ELR (cell line): ENCODE results near the gene ARL15.
A peak's percentile ranks its signal among the peaks of the same experiment; 100 is the strongest.

ENCODE experiments used
- DNase-seq: peaks from one replicate; pipeline ENCODE4 v3.0.0-alpha.2; 2015; ENCODE audit warnings: low read depth

ARL15 gene

DNA sequence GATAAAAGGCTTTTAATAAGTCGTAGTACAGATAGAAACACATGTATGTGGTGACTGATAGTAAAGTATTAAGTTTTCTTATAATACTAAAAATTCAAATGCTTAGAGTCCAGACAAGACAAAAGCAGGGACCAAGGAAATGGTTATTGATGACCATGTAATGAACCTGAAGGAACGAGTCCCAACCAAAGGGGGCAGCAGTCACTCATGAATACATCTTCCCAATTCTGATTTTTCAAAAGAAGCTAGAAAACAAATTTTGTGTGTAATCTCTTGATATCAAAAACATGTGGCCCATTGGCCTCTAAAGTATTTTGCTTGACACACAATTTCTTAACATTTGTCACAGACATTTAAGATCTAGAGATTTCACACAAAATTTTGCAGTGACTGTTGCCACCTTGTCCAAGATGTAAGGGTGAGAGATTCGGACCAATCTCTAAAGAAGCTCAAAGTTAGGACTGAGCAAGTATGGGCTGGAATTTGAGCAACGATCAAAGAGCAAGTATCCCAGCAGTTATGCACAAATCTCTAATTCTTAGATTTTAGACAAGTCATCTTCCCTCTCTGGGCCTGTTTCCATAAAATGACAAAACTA lies 66.8 kb downstream of the ARL15 start:
- peak; percentile 62 for DNase-seq

DNA sequence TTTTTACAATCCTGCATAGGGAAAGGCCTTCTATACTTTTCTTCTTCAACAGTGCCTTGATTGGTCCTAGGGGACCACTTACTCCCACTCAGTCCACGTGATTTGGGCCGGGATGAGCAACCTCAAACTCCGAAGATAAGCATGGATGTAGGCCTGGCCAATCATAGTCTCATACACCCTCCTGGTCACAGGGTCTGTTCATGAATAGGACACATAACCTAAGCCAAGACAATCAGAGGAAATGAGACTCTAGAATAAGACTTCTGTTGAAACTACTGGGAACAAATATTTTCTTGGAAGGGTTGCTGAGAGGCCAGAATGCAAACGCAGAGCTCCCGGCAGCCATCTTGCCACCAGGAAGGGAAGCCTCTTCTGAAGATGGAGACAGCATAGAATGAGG lies 68.1 kb downstream of the ARL15 start:
- DNase-seq = no peak

DNA sequence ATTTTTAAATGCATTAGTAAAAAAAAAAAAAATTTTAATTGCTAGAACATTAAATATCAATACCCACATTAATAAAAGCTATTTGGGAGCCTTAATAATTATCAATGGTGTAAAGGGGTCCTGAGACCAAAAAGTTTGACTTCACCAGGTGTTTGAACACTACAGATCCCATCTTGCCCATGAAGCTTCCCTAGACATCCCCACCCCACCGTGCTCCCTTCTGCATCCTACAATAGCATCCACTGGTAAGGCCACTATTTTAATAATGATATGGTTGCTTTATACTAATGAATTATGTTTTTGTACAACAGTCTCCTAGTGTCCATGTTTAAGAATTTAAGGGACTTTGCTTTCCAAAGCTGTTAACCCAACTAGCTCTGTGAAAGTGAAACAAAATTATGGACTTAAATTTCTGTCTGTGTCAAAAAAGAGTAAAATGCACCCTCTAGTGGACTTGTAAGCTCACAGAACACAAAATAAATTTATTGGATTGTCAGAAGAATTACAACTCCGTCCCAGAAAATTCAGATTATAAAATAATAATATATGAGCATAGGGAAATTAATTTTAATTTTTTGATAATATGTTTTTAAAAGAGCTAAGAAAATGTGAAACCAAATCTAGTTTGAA lies 76.0 kb downstream of the ARL15 start:
- peak; percentile 72 for DNase-seq

DNA sequence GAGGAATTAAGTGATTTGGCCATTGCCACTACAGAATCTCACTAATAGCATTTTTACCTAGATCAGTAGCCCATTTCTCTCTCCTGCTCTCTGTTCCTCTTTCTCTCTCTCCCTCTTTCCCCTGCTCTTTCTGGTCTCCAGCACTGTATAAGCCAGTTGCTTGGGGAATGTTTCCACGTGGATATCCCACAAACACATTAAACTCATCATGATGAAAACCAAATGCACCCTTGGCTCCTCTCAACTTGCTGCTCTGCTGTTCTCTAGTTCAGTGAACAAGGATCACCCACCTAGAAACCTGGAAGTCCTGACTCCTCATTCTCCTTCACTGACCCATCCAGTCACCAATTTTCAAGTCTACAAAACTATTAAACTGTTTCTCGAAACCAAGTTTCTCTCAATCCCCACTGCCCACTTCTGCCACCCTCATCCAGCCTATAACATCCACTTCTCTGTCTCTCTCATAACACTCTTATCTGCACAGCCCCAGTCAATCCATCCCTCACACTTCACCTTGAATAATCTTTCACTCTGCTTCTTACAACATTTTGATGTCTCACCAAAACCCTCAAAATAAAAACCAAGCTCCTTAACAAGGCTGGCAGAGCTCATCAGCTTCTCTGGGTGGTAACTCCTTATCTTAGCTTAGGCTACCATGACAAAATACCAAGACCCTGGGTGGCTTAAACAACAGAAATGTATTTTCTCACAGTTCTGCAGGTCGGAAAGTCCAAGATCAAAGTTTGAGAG lies 79.3 kb downstream of the ARL15 start:
- DNase-seq = no peak

DNA sequence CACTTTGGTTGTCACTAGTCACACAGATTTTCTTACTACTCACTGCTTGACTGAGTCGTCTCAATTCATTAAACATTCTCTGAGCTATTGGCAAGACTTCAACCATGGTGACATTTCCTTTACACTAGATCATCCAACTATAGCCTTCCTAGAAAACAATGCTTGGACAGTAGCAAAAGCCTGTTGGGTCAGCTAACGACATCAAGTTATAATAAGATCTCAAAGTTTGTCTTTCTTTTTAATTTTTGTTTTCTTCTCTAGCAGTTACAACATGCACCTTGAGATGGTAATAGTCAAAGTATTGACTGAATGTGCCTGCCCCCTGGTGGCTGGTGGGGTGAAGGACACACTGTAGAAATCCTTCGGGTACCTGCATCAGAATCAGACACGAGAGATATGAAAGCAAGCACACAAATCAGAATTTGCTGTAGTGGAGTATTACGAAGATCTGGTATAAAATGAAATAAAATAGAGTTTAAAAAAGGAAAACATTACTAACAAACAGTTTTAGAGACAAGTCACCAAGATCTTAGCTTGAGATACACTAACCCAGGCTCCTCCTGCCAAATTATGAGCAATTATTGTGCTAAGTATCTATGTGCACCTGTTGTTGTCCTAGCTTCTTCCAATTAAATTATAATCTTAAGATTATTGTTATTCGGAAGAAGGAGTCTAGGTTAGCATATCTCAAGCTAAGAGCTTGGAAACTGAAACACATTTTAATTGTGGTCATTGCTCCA lies 81.2 kb downstream of the ARL15 start:
- peak; percentile 60 for DNase-seq

DNA sequence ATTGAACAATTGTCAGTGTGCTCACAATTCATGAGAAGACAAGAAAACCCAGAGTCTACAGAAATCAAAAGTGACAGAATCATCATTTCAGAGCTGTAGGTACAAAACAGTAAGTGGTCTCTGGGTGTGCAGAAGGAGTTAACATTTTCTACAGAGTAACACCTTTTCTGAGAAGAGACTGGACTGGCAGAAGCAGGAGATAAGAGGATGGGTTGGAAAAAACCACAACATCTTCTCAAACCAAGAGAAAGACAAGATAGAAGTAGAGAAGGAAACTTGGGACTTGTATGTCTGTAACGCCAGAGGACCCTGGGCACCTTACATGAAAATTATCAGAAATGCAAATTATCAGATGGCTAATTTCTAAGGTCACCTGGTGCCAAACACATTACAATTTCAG lies 82.6 kb downstream of the ARL15 start:
- DNase-seq = no peak

DNA sequence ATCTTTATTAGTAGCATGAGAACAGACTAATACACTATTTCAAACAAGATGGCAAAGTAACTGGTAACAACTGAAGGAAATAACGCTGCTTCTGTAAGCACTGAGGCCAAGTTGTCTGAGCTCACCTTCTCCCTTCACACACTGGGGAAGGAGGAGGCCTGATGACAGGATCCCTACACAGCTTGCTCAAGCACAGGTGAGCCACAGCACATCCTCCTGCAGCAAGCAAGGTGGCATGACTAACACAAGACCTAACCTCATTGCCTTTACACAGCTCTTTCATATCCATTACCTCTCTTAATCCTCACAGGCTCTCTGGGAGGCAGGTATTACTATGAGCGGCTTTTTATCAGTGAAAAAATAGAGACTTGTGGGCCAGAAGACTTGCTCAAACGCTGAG lies 83.3 kb downstream of the ARL15 start:
- DNase-seq = no peak

DNA sequence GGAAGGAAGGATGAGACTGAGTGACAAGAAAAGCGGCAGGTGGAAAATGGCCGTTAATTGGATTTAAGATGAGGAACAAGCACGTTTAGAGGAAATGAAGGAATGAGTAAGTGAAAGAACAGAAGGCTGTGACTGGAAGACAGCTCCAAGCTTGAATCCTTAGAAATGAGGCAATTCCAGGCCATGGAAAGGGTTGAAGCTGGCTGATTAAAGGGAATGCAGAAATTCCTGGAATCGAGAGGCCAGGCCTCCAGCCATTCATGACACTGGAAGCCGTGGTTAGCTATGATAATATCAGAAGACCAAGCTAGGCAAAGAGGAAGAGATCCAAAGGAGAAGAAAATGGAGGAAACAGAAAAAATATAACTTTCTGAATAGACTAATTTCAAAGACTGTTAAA lies 84.2 kb downstream of the ARL15 start:
- no peak for DNase-seq

DNA sequence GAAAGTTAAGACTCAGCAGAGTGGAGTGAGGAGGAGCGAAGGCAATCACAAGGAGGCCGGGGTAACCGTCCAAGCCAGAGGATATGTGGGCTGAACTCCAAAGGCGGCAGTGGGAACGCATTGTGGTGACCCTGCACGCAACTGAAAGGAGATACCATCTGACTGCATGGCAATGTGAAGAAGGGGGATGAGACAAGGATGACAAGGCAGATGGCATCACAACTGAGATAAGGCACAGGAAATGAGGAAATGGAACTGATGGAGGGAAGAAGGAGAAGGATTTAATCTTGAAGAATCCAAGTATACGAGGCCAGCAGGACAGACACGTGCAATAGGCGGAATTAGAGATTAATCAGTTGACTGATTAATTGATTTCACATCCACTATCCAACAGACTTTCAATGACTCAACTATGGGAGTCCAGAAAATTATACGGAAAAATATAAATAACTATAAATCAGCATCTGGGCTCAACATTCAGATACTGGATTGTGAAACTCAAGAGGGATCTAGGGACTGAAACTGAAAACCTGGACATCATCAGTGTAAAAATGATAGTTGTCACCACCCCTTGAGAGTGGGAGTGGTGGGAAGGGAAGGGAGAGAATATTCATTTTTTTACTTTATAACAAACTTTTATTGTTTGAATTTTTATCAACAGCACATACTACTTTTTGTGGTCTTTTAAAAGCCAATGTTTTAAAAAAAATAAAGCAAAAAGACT lies 86.1 kb downstream of the ARL15 start:
- DNase-seq = no peak

DNA sequence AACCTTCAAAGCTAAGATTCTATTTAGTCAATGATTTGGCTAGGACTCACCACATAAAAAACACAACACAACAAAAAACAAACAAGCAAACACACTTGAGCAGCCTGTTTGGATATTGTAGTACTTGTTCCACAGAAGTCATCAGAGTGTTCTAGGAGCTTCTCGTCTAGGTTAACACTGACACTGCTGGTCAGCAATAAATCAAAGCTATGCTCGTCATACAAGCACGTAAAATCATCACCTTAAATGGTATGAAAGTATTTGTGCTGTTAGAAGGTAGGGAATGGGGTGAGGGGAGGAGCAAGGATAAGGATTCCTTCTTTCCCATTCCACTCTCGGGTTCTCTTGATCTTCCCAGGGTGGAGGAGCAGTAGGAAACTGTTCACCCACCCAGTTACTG lies 88.0 kb downstream of the ARL15 start:
- DNase-seq = no peak

DNA sequence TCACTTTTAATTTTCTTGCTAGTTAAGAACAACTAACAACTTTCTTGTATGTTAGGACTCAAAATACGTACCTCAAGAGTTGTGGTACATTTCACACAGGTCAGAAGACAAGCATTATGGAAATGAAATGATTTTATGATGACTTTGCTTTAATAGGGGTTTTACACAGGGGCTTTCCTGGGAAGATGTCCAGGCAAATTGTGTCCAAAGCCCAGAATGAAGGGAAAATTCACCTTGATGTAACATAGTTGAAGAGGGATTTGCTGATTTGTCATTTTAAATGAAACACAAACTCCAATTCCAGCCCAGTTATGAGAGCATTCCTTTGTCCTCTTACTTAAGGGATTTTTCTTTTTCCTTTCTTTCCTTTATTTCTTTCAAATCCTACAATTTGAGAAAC lies 89.2 kb downstream of the ARL15 start:
- no peak for DNase-seq

DNA sequence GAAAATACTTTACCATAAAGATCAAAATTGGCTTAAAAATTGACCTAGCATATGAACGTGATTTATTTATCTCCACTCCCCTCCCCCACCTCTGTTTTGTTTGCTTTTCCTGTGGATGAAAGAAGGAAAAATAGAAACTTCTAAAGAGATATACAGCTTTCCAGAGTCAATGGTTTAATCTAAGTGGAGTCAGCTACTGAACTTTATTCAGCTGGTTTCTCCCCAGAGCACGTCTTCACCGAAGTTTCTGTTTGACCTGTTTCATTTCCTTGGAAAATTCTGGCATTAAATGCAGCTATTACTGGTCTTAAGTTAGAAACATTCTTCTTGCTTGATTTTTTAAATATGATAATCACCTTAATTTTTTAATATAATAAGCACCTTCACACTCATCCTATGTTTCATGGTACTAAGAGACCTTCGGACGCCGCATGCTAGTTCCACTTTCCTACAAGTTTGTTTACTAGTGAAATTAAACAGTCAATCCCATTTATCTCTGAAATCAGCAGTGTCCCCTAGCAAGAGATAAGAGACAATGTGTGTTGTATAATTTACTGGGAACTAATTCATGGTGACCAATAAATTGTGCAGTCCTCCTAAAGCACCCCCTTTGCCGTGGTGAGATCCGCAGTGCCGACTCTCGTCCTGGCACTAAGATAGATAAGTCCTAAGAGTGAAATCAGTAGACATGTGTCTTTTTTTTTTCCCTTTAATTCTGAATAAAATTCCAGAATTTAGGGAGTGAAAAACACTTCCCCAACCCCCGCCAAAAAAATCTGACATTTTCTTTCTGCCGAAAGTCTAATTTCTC lies 89.9 kb downstream of the ARL15 start:
- DNase-seq = no peak

DNA sequence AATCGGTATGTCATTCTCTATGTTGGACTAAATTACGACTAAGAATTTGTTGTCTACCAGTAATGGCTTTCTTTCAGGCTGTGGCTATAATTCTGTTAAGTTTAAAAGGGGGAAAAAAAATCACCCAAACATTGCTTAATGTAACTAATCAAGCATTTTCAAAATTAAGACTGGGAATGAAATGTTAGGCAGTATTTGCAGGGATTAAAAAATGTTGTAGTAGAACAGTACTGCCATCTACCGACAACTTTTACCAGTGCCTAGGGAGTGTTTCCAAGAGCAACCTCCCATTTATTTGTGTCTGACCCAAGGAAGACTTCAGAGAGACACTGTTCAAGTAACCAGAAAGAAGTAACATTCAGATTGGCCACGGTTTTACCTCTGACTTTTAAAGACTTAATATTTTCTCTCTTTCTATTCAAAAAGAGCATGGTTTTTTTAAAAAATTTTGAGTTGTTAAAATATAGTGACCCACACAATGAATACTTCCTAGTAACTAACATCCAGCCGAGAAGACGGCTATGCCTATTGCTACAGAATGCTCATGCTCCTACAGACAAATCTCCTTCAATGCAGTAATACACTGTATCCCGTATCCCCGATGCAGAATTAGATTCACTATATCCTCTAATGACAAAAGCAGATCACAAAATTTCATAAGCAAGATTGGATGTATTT lies 92.4 kb downstream of the ARL15 start:
- DNase-seq = peak; percentile 73

DNA sequence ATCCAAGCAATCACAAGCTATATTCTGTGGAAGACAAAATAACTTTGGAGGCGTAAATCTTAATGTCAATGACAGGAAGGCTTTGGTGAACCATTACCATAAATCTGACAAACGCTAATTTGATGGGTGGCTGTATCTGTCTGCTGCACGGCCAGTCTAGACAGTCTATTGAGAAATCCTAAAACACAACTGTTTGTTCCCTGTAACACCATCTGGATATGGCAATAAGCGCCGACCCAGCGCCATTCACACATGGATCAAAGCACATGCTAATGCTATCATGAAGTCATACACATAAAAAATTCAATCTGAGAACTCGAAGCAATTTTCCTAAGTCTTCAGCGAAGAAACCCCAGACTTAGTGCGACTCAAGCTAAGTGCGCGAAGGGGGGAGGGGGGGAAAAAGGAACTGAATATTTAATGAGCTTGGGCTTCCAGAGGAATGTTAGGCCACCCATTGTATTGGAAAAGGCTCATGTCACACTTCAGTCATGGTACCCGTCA lies 95.1 kb downstream of the ARL15 start:
- no peak for DNase-seq

DNA sequence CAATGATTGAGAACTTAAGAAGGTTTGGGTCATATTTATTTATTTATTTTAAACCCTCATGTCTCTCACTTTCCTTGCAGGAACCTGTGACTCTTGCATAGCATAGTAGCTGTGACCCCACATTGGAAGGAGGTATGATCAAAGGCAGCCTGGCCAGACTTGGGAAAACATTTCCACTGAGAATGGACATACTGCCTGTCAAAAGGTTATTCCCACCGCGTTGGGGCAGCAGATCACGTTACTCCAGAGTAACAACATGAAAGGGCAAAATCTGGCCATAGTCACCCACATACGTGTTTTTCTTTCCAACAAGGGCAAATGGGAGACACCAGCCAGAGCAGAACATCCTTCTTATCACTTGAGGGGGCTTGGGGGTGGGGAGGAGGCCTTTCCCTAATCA lies 95.7 kb downstream of the ARL15 start:
- no peak for DNase-seq

DNA sequence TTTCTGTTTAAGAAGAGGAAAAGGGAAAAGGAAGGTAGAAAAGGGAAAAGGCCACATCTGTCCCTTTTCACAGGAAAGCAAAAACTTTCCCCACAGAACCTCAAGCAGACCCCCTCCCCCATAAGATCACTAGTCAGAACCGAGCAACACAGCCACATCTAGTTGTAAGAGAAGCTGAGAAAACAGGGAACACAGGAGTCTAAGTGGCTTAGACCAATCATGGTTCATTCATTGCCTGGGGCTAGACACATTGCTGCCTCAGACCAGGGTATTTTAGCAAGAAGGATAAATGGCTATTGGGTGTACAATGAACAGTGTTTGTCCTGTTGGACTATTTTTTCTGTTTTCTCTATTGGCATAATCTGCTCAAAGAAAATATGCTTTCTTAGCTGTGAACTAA lies 98.0 kb downstream of the ARL15 start:
- peak; percentile 4 for DNase-seq

DNA sequence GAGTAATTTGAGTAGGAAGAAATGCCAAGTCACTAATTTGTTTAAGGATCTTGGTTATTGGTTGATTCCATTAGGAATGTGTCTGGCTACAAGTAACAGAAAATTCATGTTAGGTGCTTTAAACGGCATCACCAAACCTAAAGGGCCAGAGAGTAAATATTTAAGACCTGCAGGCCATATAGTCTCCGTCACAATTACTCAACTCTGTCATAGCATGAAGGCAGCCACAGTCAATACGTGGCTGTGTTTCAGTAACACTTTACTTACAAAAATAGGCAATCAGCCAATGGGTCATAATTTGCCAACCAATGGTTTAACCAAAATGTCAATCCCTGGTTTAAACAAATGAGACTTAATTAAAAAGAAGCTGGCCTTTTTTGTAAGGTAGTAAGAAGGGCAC lies 98.5 kb downstream of the ARL15 start:
- DNase-seq = no peak

DNA sequence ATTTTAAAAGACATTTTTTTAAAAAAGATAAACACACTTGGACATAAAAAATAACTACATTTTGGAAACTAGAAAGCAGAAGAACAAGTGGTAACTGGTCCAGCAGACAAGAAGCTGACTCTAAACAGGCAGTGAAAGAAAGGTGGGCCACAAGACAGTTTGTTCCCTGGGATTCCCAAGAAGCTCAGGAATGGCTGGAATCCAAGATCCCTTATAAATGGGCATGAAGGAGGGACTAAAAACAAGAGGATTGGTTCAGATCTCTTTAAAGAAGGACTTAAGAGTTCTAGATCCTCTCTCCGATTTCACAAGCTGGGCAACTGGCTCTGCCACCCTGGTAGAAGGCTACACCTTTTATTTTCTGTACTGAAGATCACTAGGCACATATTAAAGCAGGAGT lies 102.8 kb downstream of the ARL15 start:
- no peak for DNase-seq

DNA sequence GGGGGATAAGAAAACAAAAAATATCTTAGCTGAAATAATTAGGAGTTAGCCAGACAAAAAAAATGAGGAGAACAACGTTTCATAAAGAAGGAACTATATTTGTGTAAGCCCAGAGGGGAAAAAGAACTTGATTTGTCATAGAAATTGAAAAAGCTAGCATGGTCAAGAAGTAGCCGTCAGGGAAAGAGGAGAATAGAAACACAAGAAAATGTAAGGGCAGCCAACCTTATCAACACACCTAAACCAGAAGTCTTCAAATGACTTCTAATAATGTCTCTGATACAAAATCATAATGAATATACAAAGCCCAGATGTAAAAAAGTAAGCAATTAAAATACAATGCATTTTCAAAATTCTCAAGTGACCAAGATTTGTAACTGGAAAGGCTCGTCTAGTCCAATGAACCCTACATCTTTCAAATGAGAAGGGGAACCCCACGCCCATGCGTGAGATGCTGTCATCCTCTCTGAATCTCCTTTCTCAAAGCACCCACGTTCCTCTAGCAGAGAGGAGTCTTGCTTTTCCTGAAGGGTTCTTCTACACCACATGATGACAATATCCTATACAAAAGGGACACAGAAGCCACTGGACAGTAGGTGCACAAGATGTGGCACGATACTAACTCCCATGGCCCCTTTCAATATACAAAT lies 103.7 kb downstream of the ARL15 start:
- no peak for DNase-seq

DNA sequence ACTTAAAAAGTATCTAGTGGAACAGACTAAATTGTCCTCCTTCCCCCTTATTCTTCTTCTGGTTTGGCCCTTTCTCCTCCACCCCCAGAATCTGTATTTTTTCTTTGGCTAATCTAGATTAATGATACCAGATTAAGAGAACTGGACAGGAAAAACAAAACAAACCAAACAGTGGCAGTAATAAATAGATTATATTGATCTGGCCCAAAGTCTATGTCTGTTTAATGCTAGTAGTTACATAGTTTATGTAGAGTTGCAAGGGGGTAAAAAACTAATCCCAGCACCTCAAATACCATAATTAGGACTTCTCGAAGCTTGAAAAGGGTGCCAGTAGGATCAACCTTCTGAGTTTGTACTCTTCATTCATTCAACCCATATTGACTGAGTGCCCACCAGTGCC lies 104.5 kb downstream of the ARL15 start:
- no peak for DNase-seq
